Endothelial cell of hepatic sinusoid (primary cell): ENCODE measurements around the gene C4orf50.

ENCODE experiments used
- in situ Hi-C: cut with HindIII; loops from 2 replicates; pipeline ENCODE4 v1.10.0; 2017; ENCODE audit warnings: low sequenced_read_pairs

The C4orf50 gene

GRCh38 chr4:6044276-6044675 lies 26.0 kb upstream of the C4orf50 start:
- in situ Hi-C loops, result no loop called here

- in situ Hi-C loops, result no loop called here
Measured at GRCh38 chr4:6043843-6044242, 25.6 kb upstream of the C4orf50 start.

GRCh38 chr4:6043188-6043587 lies 25.0 kb upstream of the C4orf50 start:
- in situ Hi-C loops, result no loop called here

GRCh38 chr4:6042293-6043063 lies 24.2 kb upstream of the C4orf50 start:
- in situ Hi-C loops, result no loop called here

- in situ Hi-C loops, result no loop called here
Measured at GRCh38 chr4:6041800-6042199, 23.6 kb upstream of the C4orf50 start.

- in situ Hi-C loops, result no loop called here
Measured at GRCh38 chr4:6038711-6039110, 20.5 kb upstream of the C4orf50 start.

GRCh38 chr4:6035786-6036185 lies 17.6 kb upstream of the C4orf50 start:
- in situ Hi-C loops, result no loop called here

- in situ Hi-C loops, result no loop called here
Measured at GRCh38 chr4:6033381-6033780, 15.2 kb upstream of the C4orf50 start.

- in situ Hi-C loops, result no loop called here
Measured at GRCh38 chr4:6032249-6033244, 14.3 kb upstream of the C4orf50 start.

GRCh38 chr4:6031846-6032245 lies 13.6 kb upstream of the C4orf50 start:
- in situ Hi-C loops, result no loop called here

GRCh38 chr4:6030679-6031078 lies 12.4 kb upstream of the C4orf50 start:
- in situ Hi-C loops, result no loop called here

- in situ Hi-C loops, result no loop called here
Measured at GRCh38 chr4:6029254-6029653, 11.0 kb upstream of the C4orf50 start.

GRCh38 chr4:6028168-6028567 lies 9.9 kb upstream of the C4orf50 start:
- in situ Hi-C loops, result no loop called here

- in situ Hi-C loops, result no loop called here
Measured at GRCh38 chr4:6027392-6027791, 9.2 kb upstream of the C4orf50 start.

- in situ Hi-C loops, result no loop called here
Measured at GRCh38 chr4:6024313-6024960, 6.2 kb upstream of the C4orf50 start.

GRCh38 chr4:6023731-6024130 lies 5.5 kb upstream of the C4orf50 start:
- in situ Hi-C loops, result no loop called here

- in situ Hi-C loops, result no loop called here
Measured at GRCh38 chr4:6022607-6023288, 4.5 kb upstream of the C4orf50 start.

GRCh38 chr4:6021831-6022606 lies 3.8 kb upstream of the C4orf50 start:
- in situ Hi-C loops, result no loop called here

- in situ Hi-C loops, result no loop called here
Measured at GRCh38 chr4:6020613-6021012, 2.4 kb upstream of the C4orf50 start.
